Measurements from ENCODE around the gene COMP.
A peak's percentile ranks its signal among the peaks of the same experiment; 100 is the strongest.

Gene COMP

GRCh38 chr19:18803550-18804138 is 12.5 kb upstream of the COMP start:
- DNase-seq: no peak

DNA sequence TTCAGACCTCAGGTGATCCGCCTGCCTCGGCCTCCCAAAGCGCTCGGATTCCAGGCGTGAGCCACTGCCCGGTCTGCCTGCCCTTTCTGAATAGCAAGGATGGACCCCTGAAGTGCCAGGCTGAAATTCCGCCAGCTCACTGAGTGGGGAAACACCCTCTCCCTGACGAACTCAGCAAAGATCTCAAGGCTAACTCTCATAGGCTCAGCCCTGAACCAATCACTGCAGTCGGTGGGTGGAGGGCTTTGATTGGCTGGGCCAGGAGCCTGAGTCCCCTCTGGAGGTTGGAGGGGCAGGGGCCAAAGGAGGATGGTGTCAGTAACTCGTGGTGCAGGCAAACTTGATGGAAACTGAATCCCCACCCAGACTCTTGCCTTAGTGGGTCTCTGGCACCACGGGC is 11.2 kb upstream of the COMP start:
- no peak for DNase-seq

- no peak for DNase-seq
Observed at GRCh38 chr19:18800636-18801035, 9.5 kb upstream of the COMP start.

- DNase-seq: no peak
Observed at GRCh38 chr19:18800079-18800478, 9.0 kb upstream of the COMP start.

GRCh38 chr19:18799389-18799970 is 8.4 kb upstream of the COMP start:
- DNase-seq: no peak

DNA sequence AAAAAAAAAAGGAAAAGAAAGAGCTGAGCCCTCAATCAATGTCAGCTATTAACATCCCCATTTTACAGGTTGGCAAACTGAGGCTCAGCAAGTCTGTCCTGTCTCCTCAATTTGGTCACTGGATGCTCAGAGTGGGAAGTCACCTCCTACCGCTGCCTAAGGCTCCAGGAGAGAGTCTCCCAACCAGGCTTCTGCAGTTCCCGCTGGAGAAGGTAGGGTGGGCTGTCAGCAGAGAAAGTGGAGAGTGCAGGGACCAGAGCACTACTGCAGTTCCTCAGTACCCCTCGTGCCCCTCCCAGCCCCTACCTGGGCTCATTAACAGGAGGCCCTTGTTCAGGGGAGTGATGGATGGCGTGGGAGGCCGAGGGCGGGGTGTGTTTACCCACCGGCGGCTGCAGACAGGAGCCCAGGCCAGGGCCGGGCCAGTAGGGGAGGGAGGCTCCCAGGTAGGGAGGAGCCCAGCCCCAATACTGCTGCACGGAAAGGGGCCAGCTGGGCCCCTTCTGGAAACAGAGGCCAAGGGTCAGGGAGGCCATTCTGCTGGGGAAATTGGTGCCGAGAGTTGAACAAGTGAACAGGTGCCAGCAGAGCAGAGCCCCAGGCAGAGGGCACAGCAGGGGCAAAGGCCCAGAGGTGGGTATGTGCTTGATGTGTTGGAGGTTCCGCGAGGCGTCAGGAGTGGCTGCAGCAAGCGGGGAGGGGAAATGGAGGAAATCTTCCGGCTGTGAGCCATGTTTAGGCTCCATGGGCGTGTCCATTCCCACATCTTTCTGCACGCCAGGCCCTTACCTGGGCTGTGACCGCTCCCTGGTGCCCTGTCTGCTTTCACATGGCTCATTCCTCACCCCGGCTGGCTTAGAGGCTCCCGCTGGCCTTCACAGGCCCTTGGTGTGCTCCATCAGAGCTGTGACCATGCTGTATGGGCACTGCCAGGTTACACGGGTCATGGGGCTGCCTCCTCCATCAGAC is 7.6 kb upstream of the COMP start:
- DNase-seq: no peak

DNA sequence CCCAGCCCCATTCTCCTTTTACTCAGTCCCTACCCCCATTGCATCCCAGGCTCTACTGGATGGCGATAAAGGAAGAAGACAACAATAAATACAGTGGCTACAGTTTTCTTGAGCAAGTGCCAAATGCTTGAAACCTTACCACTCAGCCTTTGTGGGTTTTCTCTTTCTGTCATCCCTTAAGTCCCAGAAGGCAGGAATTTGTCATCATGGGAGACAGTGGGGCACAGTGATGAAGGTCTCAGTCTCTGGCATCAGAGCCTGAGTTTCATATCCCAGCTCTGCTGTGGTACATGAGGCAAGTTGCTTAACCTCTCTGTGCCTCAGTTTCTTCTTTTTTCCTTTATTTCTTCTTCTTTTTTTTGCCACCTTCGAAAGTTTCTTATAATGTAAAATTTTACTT is 5.1 kb upstream of the COMP start:
- no peak for DNase-seq

GRCh38 chr19:18795540-18795939 is 4.4 kb upstream of the COMP start:
- DNase-seq: no peak

DNA sequence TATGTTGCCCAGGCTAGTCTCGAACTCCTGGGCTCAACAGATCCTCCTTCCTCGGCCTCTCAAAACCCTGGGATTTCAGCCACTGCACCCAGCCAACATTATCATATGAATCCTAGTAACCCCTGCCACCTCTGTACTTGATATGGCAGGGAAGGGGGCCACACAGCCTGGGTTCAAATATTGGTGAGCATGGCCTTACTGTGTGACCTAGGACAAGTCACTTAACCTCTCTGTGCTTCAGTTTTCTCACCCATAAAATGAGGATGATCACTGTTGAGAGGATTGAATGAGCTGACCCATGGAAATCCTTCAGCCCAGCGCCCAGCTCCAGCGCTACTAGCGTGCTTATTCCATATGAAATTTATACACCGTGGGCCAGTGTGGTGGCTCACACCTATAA is 3.6 kb upstream of the COMP start:
- no peak for DNase-seq

- no peak for DNase-seq
Observed at GRCh38 chr19:18794029-18794313, 2.9 kb upstream of the COMP start.

GRCh38 chr19:18793144-18794028 is 2.3 kb upstream of the COMP start:
- no peak for DNase-seq

GRCh38 chr19:18792661-18793060 is 1.6 kb upstream of the COMP start:
- DNase-seq: no peak

GRCh38 chr19:18791315-18791678 is 192 bp upstream of the COMP start:
- no peak for DNase-seq

- no peak for DNase-seq
Observed at GRCh38 chr19:18789883-18790565, 1.1 kb downstream of the COMP start.

GRCh38 chr19:18789422-18789869 is 1.7 kb downstream of the COMP start:
- DNase-seq: no peak

DNA sequence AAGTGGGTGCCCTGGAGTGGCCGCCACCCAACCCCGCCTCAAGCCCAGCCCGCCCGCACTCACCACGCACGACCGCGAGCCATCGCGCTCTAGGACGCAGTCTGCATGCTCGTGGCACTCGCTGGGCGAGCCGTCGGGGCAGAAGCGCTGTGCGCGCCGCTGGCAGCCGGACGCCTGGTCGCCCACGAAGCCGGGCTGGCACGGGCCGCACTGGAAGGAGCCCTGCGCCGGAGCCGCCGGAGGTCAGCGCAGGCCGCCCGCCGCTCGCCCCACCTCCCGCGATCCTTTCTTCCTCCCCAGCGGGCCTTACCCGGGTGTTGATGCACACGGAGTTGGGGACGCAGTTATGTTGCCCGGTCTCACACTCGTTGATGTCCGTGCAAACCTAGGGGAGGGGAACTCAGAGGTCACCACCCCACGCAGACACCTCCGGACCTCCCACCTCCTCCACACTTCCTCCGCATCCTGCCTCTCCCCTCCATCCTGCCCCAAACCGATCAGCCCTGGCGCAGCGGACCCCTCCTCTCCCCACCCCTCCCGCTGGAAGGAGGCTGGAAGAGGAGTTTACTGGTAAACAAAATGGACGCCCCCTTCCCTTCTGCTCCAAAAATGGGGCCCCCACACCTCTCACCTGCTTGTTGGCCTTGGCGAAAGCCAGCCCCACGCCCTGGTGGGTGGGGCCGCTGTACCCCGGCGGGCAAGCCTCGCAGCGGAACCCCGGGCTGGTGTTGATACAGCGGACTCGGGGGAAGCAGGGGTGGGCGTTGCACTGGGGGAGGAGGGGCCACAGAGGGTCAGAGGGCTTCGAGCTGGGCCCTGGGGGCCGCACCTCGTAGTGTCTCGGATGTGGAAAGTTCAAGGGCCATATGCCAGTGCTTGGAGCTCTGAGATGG is 2.3 kb downstream of the COMP start:
- no peak for DNase-seq

GRCh38 chr19:18785179-18786124 is 5.7 kb downstream of the COMP start:
- DNase-seq: peak; percentile 14

- DNase-seq: no peak
Observed at GRCh38 chr19:18784786-18785120, 6.4 kb downstream of the COMP start.

DNA sequence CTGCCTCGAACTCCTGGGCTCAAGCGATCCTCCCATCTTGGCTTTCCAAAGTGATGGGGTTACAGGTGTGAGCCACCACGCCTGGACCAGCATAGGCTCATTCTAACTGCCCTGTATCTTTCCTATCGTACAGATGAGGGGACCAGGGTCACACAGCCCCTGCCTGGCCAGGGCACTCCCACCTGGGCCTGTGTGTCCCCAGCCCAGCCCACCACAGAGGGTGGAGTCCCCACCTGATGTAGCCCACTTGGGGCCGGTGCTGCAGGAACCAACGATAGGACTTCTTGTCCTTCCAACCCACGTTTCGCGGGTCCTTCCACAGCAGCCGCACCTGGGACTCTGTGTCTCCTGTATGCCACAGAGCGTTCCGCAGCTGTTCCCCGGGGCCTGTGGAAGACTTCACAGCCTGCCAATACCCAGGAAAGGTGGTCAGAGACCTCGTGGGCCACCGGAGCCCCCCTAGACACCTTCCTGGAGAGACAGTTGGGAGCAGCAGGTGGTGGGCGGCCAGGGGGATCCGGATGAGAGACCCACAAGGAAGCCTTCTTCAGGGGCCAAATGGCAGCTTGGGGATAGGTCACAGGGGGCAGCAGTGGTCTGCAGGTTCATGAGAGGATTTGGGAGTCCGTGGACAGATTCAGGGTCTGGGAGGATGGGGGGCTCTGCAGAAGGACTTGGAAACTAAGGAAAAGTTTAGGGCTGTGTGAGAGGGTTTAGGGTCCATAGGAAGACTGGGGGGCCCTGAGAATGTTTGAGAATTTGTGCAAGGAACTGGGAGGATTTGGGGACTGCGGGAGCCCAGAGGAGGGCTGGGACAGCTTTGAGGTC is 6.9 kb downstream of the COMP start:
- DNase-seq: no peak

Measured in NCI-H1092 treated with DMSO at 0.1 percent for 48 hours (cell line).